ENCODE results near the gene NR1H4.

DNA sequence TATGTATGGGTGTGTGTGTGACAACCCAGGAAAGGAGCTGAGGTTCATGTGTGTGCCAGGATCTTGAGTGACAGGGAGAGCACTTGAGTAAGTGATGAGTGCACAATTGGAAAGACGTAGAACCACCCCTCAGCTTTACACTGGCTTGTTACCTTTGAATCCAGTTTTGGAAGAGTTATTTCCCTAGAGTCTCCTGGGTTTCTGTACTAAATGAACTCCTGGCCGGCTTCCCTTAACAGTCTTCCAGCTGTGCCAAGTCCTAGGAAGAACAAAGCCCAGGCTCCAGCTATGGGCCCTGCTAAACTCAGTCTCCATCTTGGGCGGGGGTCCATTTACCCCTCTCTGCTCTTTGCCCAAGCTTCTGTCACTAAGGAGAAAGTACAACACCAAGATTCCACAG, 19.7 kb upstream of the NR1H4 start:
- TF ChIP-seq POLR2AphosphoS5 (IDR thresholded peaks at IDR 0.05) (no peak), POLR2A (IDR thresholded peaks at IDR 0.05) (no peak)
- TF ChIP-seq, protein P1, sequence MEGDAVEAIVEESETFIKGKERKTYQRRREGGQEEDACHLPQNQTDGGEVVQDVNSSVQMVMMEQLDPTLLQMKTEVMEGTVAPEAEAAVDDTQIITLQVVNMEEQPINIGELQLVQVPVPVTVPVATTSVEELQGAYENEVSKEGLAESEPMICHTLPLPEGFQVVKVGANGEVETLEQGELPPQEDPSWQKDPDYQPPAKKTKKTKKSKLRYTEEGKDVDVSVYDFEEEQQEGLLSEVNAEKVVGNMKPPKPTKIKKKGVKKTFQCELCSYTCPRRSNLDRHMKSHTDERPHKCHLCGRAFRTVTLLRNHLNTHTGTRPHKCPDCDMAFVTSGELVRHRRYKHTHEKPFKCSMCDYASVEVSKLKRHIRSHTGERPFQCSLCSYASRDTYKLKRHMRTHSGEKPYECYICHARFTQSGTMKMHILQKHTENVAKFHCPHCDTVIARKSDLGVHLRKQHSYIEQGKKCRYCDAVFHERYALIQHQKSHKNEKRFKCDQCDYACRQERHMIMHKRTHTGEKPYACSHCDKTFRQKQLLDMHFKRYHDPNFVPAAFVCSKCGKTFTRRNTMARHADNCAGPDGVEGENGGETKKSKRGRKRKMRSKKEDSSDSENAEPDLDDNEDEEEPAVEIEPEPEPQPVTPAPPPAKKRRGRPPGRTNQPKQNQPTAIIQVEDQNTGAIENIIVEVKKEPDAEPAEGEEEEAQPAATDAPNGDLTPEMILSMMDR (IDR thresholded peaks at IDR 0.05): no peak
